ENCODE results near the gene CCNB2. TPM values are rescaled to one million over a fixed set of nuclear protein-coding genes. Genes with fewer than 3 reads are reported as not detected.

Gene CCNB2
- total and polyA plus RNA-seq, 2 donors (not counting 1 experiment from before 2014, with no cell fraction given), result 0.67 to 1.0 TPM

GRCh38 chr15:59166601-59167265 is 61.8 kb downstream of the CCNB2 start:
- ATAC-seq (ENCODE audit: low read depth) (no peak), DNase-seq (no peak)
- no peak overlapping the region for H3K27ac ChIP-seq (ENCODE audit: low read length in 2 of 2)
- no peak for TF ChIP-seq EZH2 (IDR thresholded peaks at IDR 0.05; ENCODE audit: borderline replicate concordance, insufficient read depth, low read depth, low read length, poor library complexity, severe bottlenecking)
- no peaks in the 10 kb centered on the region for H3K4me1 Mint-ChIP-seq
- H3K9me3 ChIP-seq (ENCODE audit: control extremely low read depth in 1 of 3, control insufficient read depth in 2 of 3, insufficient read depth in 1 of 3, low read length in 2 of 3), result no peaks in the 10 kb centered on the region
- WGBS (ENCODE audit: insufficient coverage), result 95% methylated on average over 8 of the region's 11 CpGs
- H4K20me1 ChIP-seq (ENCODE audit: control insufficient read depth, insufficient read depth, low read length, poor library complexity, severe bottlenecking), result no peaks in the 10 kb centered on the region
- H3K79me2 ChIP-seq (ENCODE audit: control insufficient read depth, insufficient read depth, low read length), result no peaks in the 10 kb centered on the region
- no peak overlapping the region for H3K9ac ChIP-seq (ENCODE audit: low read length)
- H3K27me3 Mint-ChIP-seq, result no peaks in the 10 kb centered on the region
- H3K4me3 ChIP-seq (ENCODE audit: control extremely low read depth in 1 of 5, extremely low read depth in 1 of 5, insufficient read depth in 1 of 5, low read depth in 2 of 5, low read length in 4 of 5), result no peak overlapping the region
- no peak overlapping the region for H3K4me2 ChIP-seq (replicated peaks; ENCODE audit: low read depth, low read length, poor library complexity, severe bottlenecking)
- no peak overlapping the region for H3K4me3 Mint-ChIP-seq
- CTCF ChIA-PET, result interaction anchor here (0.8 to 2.0 kb wide), 5 partner anchors 12 to 366 kb away, joined by 3 to 8 read pairs (median 4); no protein-coding TSS in a partner anchor
- H3K27me3 ChIP-seq (replicated peaks in 1 of 4; ENCODE audit: control extremely low read depth in 1 of 4, control insufficient read depth in 3 of 4, insufficient read depth in 4 of 4, low read length in 3 of 4), result no peaks in the 10 kb centered on the region
- intact Hi-C loops (cut with micrococcal nuclease), result no loop called here
- no peak overlapping the region for H2AFZ ChIP-seq (ENCODE audit: insufficient read depth, low read depth, low read length, poor library complexity, severe bottlenecking)
- POLR2A ChIA-PET, result no interaction called here
- H3K9me3 Mint-ChIP-seq (ENCODE audit: insufficient read depth), result no peaks in the 10 kb centered on the region
- H3K36me3 ChIP-seq (replicated peaks in 1 of 2; ENCODE audit: control extremely low read depth in 1 of 2, control insufficient read depth in 1 of 2, extremely low read depth in 1 of 2, insufficient read depth in 2 of 2, low read length in 1 of 2), result peaks cover 0 to 58% of the 10 kb centered on the region in 2 experiments
- no peak overlapping the region for H3K27ac Mint-ChIP-seq
- H3K4me1 ChIP-seq (ENCODE audit: control insufficient read depth in 2 of 2, insufficient read depth in 2 of 2, low read length in 2 of 2), result peaks cover 0 to 5% of the 10 kb centered on the region in 2 donors

- no peaks in the 10 kb centered on the region for H3K27me3 Mint-ChIP-seq
- no peak for TF ChIP-seq EZH2 (IDR thresholded peaks at IDR 0.05; ENCODE audit: borderline replicate concordance, insufficient read depth, low read depth, low read length, poor library complexity, severe bottlenecking)
- no peak for TF ChIP-seq CTCF (IDR thresholded peaks at IDR 0.05)
- H3K4me3 Mint-ChIP-seq, result no peak overlapping the region
- Histone ChIP-seq H3K4me2 (replicated peaks; ENCODE audit: low read depth, low read length, poor library complexity, severe bottlenecking) (no peak overlapping the region), H3K9ac (ENCODE audit: low read length) (no peak overlapping the region), H3K79me2 (ENCODE audit: control insufficient read depth, insufficient read depth, low read length) (no peaks in the 10 kb centered on the region), H3K36me3 (replicated peaks in 1 of 2; ENCODE audit: control extremely low read depth in 1 of 2, control insufficient read depth in 1 of 2, extremely low read depth in 1 of 2, insufficient read depth in 2 of 2, low read length in 1 of 2) (peaks cover 1 to 59% of the 10 kb centered on the region in 2 experiments), H3K27ac (ENCODE audit: low read length in 2 of 2) (no peak overlapping the region), H3K27me3 (replicated peaks in 1 of 4; ENCODE audit: control extremely low read depth in 1 of 4, control insufficient read depth in 3 of 4, insufficient read depth in 4 of 4, low read length in 3 of 4) (no peaks in the 10 kb centered on the region), H4K20me1 (ENCODE audit: control insufficient read depth, insufficient read depth, low read length, poor library complexity, severe bottlenecking) (no peaks in the 10 kb centered on the region), H3K9me3 (ENCODE audit: control extremely low read depth in 1 of 3, control insufficient read depth in 2 of 3, insufficient read depth in 1 of 3, low read length in 2 of 3) (peaks cover 0 to 4% (median 0%) of the 10 kb centered on the region in 3 donors), H3K4me1 (ENCODE audit: control insufficient read depth in 2 of 2, insufficient read depth in 2 of 2, low read length in 2 of 2) (peaks cover 0 to 5% of the 10 kb centered on the region in 2 donors), H3K4me3 (ENCODE audit: control extremely low read depth in 1 of 5, extremely low read depth in 1 of 5, insufficient read depth in 1 of 5, low read depth in 2 of 5, low read length in 4 of 5) (no peak overlapping the region), H2AFZ (ENCODE audit: insufficient read depth, low read depth, low read length, poor library complexity, severe bottlenecking) (no peak overlapping the region)
- ATAC-seq (ENCODE audit: low read depth), result no peak
- ChIA-PET CTCF (interaction anchor here (0.6 to 1.3 kb wide), 2 partner anchors 355 to 475 kb away, joined by 3 to 4 read pairs; no protein-coding TSS in a partner anchor), POLR2A (no interaction called here)
- no peak for DNase-seq
- no peak overlapping the region for H3K27ac Mint-ChIP-seq
- intact Hi-C loops (cut with micrococcal nuclease), result no loop called here
- H3K4me1 Mint-ChIP-seq, result no peaks in the 10 kb centered on the region
- no peaks in the 10 kb centered on the region for H3K9me3 Mint-ChIP-seq (ENCODE audit: insufficient read depth)
- WGBS (ENCODE audit: insufficient coverage), result 100% methylated on average over 2 of the region's 7 CpGs
These were observed 63.6 kb downstream of the CCNB2 start for GRCh38 chr15:59168536-59168935.

All from B cell (primary cell).